HEK293 (cell line): ENCODE results near the gene DEFB123.

ENCODE experiments used
- CTCF ChIA-PET: fragments of 350-600 bp; formaldehyde crosslinking; extraction: SDS; loops from one replicate; lab custom pipeline; 2021; ENCODE audit warnings: antibody characterized with exemption; lab: Yijun Ruan, JAX
- POLR2A ChIA-PET: fragments of 300-600 bp; formaldehyde crosslinking; extraction: SDS; loops from one replicate; lab custom pipeline; 2020; ENCODE audit warnings: antibody characterized with exemption, inconsistent platforms; lab: Yijun Ruan, JAX
- H3K27ac ChIP-seq: fragments of 200-500 bp; sonication (Bioruptor generic); 2 replicates; pipeline ENCODE4 v1.5.1; 2014; ENCODE audit warnings: low read depth, low read length, control low read depth, inconsistent platforms; ENCODE audit errors: extremely low read depth
- H3K36me3 ChIP-seq, 2 experiments: fragments of 200-500 bp in 1 of 2; sonication (Bioruptor generic) in 1 of 2; 1 replicate in 1 of 2; 2 replicates in 1 of 2; pipeline ENCODE4 v1.5.1; 2014 to 2017; ENCODE audit warnings: inconsistent platforms in 2 of 2, low read length in 2 of 2; ENCODE audit not compliant: control insufficient read depth in 2 of 2, insufficient read depth in 1 of 2
- H3K4me1 ChIP-seq: fragments of 200-500 bp; sonication (Bioruptor generic); 2 replicates; pipeline ENCODE4 v1.5.1; 2014; ENCODE audit warnings: mild to moderate bottlenecking, low read length, inconsistent platforms; ENCODE audit not compliant: control insufficient read depth, insufficient read depth
- H3K4me3 ChIP-seq: 2 replicates; pipeline ENCODE4 v1.5.1; 2011; ENCODE audit warnings: low read depth, mild to moderate bottlenecking, control low read depth, low read length, moderate library complexity
- H3K9me3 ChIP-seq: fragments of 200-500 bp; sonication (Bioruptor generic); 2 replicates; pipeline ENCODE4 v1.5.1; 2014; ENCODE audit warnings: low read depth, low read length, inconsistent platforms; ENCODE audit not compliant: control insufficient read depth, insufficient read depth
- GLIS1 ChIP-seq: fragments of 450-650 bp; formaldehyde crosslinking; IDR thresholded peaks from 2 replicates; pipeline ENCODE4 v1.5.1; 2016; ENCODE audit warnings: missing biosample characterization, missing genetic modification characterization
- HIC1 ChIP-seq: fragments of 450-650 bp; formaldehyde crosslinking; IDR thresholded peaks from 2 replicates; pipeline ENCODE4 v1.5.1; 2016; ENCODE audit warnings: missing biosample characterization, missing genetic modification characterization
- IKZF3 ChIP-seq: fragments of 450-650 bp; IDR thresholded peaks from 2 replicates; pipeline ENCODE4 v1.5.0; 2018; ENCODE audit warnings: missing biosample characterization, mild to moderate bottlenecking, missing genetic modification characterization, moderate library complexity
- ZBTB17 ChIP-seq: fragments of 450-650 bp; formaldehyde crosslinking; IDR thresholded peaks from 2 replicates; pipeline ENCODE4 v1.5.1; 2016; ENCODE audit warnings: missing biosample characterization, missing genetic modification characterization
- ZBTB20 ChIP-seq: fragments of 450-650 bp; formaldehyde crosslinking; IDR thresholded peaks from 2 replicates; pipeline ENCODE4 v1.5.1; 2016; ENCODE audit warnings: missing biosample characterization, missing genetic modification characterization
- ZIC2 ChIP-seq: fragments of 450-650 bp; formaldehyde crosslinking; IDR thresholded peaks from 2 replicates; pipeline ENCODE4 v1.5.1; 2016; ENCODE audit warnings: missing biosample characterization, missing genetic modification characterization
- ZNF239 ChIP-seq: fragments of 450-650 bp; formaldehyde crosslinking; IDR thresholded peaks from 2 replicates; pipeline ENCODE4 v1.5.1; 2016; ENCODE audit warnings: missing biosample characterization, missing genetic modification characterization
- ZNF341 ChIP-seq: fragments of 450-650 bp; formaldehyde crosslinking; IDR thresholded peaks from 2 replicates; pipeline ENCODE4; 2016; ENCODE audit warnings: low read depth, missing biosample characterization, missing genetic modification characterization
- ZNF366 ChIP-seq: fragments of 450-650 bp; formaldehyde crosslinking; conservative IDR thresholded peaks from 2 replicates; pipeline ENCODE4 v1.5.1; 2016; ENCODE audit warnings: missing biosample characterization, missing genetic modification characterization
- ZNF549 ChIP-seq: fragments of 450-650 bp; IDR thresholded peaks from 2 replicates; pipeline ENCODE4 v1.5.1; 2018; ENCODE audit warnings: missing biosample characterization, missing genetic modification characterization, mild to moderate bottlenecking, inconsistent platforms, moderate library complexity
- ZNF561 ChIP-seq: fragments of 450-650 bp; IDR thresholded peaks from 2 replicates; pipeline ENCODE4 v1.5.1; 2018; ENCODE audit warnings: missing biosample characterization, missing genetic modification characterization, borderline replicate concordance
- ZNF610 ChIP-seq: fragments of 450-650 bp; formaldehyde crosslinking; IDR thresholded peaks from 2 replicates; pipeline ENCODE4 v1.5.1; 2016; ENCODE audit warnings: missing biosample characterization, missing genetic modification characterization, borderline replicate concordance
- TF ChIP-seq, protein P1 (sequence below): fragments of 450-650 bp; formaldehyde crosslinking; IDR thresholded peaks from 2 replicates; pipeline ENCODE4 v1.5.1; 2016; ENCODE audit warnings: missing biosample characterization, missing genetic modification characterization, low read depth
- TF ChIP-seq, protein P2 (sequence below): fragments of 450-650 bp; formaldehyde crosslinking; IDR thresholded peaks from 2 replicates; pipeline ENCODE4 v1.5.1; 2016; ENCODE audit warnings: missing biosample characterization, missing genetic modification characterization
- TF ChIP-seq, protein P3 (sequence below): fragments of 450-650 bp; formaldehyde crosslinking; IDR thresholded peaks from 2 replicates; pipeline ENCODE4 v1.5.1; 2017; ENCODE audit warnings: missing biosample characterization, missing genetic modification characterization

Gene DEFB123

GRCh38 chr20:31494131-31494530, 53.7 kb downstream of the DEFB123 start:
- Histone ChIP-seq H3K27ac (no peak overlapping the region), H3K36me3 (no peaks in the 10 kb centered on the region), H3K9me3 (no peaks in the 10 kb centered on the region), H3K4me3 (no peak overlapping the region), H3K4me1 (0 out of 2 replicates have a peak, but pooled peaks cover 2% of the 10 kb centered on the region)
- ChIA-PET POLR2A (no interaction called here), CTCF (interaction anchor here (1.4 to 2.4 kb wide), 2 partner anchors 9 to 183 kb away, joined by 3 to 11 read pairs; no protein-coding TSS in a partner anchor)
- TF ChIP-seq, protein P1, sequence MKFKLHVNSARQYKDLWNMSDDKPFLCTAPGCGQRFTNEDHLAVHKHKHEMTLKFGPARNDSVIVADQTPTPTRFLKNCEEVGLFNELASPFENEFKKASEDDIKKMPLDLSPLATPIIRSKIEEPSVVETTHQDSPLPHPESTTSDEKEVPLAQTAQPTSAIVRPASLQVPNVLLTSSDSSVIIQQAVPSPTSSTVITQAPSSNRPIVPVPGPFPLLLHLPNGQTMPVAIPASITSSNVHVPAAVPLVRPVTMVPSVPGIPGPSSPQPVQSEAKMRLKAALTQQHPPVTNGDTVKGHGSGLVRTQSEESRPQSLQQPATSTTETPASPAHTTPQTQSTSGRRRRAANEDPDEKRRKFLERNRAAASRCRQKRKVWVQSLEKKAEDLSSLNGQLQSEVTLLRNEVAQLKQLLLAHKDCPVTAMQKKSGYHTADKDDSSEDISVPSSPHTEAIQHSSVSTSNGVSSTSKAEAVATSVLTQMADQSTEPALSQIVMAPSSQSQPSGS (tag by site-specific recombination) = peak; percentile 3; the same call in 1 of the 2 replicates
- no peak for TF ChIP-seq ZNF561

DNA sequence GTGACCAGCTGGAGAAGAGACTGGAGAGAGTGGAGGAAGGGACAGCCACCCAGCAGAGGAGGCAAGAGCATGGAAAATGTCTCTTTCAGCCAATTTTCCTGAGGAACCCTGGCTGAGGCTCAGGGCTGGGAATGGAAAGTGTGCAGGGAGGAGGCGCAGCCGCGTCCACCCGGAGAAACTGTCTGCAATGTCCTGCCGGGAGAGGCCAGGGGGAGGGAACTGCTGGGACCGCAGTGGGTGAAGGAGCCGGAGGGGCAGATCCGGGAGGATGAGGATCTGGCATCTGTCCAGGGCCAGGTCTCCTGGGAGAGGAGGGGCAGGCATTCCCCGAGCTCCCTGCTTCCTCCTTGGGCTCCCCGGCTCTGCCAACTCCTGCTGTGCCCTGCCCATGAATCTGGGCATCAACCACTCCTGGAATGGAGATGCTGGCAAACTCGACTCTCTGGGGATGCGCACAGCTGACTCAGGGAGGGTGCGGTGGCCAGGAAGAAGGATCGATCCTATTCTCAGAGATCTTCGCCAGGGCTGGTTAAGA, 56.4 kb downstream of the DEFB123 start:
- H3K27ac ChIP-seq = no peak overlapping the region
- POLR2A ChIA-PET = no interaction called here
- H3K36me3 ChIP-seq = no peaks in the 10 kb centered on the region
- TF ChIP-seq ZIC2 (tag by site-specific recombination) (peak; percentile 83), ZNF341 (tag by site-specific recombination) (peak; percentile 73), ZNF549 (tag by site-specific recombination) (no peak), HIC1 (tag by site-specific recombination) (0 out of 2 replicates have a peak, but pooled peaks have one; percentile 24), ZNF610 (no peak), GLIS1 (tag by site-specific recombination) (peak; percentile 17; the same call in 1 of the 2 replicates), IKZF3 (tag by site-specific recombination) (0 out of 2 replicates have a peak, but pooled peaks have one; percentile 14), ZNF239 (tag by site-specific recombination) (no peak), ZNF366 (tag by site-specific recombination) (0 out of 2 replicates have a peak, but pooled peaks have one; percentile 11), ZBTB20 (tag by site-specific recombination) (no peak), ZBTB17 (tag by site-specific recombination) (peak; percentile 100)
- TF ChIP-seq, protein P2, sequence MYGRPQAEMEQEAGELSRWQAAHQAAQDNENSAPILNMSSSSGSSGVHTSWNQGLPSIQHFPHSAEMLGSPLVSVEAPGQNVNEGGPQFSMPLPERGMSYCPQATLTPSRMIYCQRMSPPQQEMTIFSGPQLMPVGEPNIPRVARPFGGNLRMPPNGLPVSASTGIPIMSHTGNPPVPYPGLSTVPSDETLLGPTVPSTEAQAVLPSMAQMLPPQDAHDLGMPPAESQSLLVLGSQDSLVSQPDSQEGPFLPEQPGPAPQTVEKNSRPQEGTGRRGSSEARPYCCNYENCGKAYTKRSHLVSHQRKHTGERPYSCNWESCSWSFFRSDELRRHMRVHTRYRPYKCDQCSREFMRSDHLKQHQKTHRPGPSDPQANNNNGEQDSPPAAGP (tag by site-specific recombination) = peak; percentile 83
- TF ChIP-seq, protein P3, sequence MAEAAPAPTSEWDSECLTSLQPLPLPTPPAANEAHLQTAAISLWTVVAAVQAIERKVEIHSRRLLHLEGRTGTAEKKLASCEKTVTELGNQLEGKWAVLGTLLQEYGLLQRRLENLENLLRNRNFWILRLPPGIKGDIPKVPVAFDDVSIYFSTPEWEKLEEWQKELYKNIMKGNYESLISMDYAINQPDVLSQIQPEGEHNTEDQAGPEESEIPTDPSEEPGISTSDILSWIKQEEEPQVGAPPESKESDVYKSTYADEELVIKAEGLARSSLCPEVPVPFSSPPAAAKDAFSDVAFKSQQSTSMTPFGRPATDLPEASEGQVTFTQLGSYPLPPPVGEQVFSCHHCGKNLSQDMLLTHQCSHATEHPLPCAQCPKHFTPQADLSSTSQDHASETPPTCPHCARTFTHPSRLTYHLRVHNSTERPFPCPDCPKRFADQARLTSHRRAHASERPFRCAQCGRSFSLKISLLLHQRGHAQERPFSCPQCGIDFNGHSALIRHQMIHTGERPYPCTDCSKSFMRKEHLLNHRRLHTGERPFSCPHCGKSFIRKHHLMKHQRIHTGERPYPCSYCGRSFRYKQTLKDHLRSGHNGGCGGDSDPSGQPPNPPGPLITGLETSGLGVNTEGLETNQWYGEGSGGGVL (tag by site-specific recombination) = peak; percentile 76
- TF ChIP-seq, all 188 proteins: peak for 9
- H3K9me3 ChIP-seq = no peaks in the 10 kb centered on the region
- H3K4me1 ChIP-seq = 0 out of 2 replicates have a peak, but pooled peaks cover 2% of the 10 kb centered on the region
- H3K4me3 ChIP-seq = no peak overlapping the region
- CTCF ChIA-PET = interaction anchor here (1.4 to 1.5 kb wide), 2 partner anchors 36 to 37 kb away, joined by 3 to 8 read pairs; no protein-coding TSS in a partner anchor
